Omental fat pad (tissue), 4 donors: ENCODE data around the gene FARP2. TPM values are rescaled to one million over a fixed set of nuclear protein-coding genes. Genes with fewer than 3 reads are reported as not detected.
"Not testable (repeated sequence)": the region's sequence is repeated elsewhere in the genome, so short reads cannot be mapped to it uniquely, and the experiment has no call there.

Source experiments
- ATAC-seq: fragments of 150-250 bp; one replicate; pipeline ENCODE4 v1.9.1; 2016; ENCODE audit warnings: mild to moderate bottlenecking, moderate library complexity; ENCODE audit not compliant: low FRiP score
- DNase-seq: peaks from one replicate; pipeline ENCODE4 v3.0.0-alpha.2; 2019; ENCODE audit warnings: low spot score
- total RNA-seq, 4 donors: library from RNA; depleted of rRNA; stranded (reverse); fragments of >200 nt; gene quantifications; one replicate each; pipeline ENCODE4 v1.1.0, GENCODE V29; 2016
- TF ChIP-seq, protein P1 (sequence below), 3 donors: fragments of 450-650 bp; IDR thresholded peaks; one replicate each; pipeline ENCODE4 v1.5.1; 2016 to 2017; ENCODE audit warnings: antibody characterized with exemption in 3 of 3, mild to moderate bottlenecking in 3 of 3, moderate library complexity in 2 of 3

Gene FARP2
- total RNA-seq, 4 donors from 2014 or later: 27.6 to 65.8 (median 34.1) TPM

DNA sequence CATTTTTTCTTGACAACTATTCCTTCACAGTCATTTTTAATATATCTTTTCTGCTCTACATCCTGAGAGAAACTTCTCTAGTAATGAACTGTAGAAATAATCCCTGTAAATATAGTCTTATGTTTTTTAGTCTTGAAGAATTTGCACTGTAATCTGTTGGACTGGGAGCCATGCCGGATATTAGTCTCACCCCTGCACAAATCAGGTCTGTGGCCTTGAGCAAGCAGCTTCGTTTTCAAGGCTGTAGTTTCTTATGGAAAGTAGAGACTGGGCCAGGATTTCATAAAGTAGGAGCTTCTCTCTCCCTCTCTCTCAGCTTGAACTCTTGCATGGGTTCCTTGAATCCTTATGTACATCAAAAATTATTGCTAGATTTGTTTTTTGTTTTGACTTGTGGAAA, 8.7 kb downstream of the FARP2 start:
- TF ChIP-seq, protein P1, sequence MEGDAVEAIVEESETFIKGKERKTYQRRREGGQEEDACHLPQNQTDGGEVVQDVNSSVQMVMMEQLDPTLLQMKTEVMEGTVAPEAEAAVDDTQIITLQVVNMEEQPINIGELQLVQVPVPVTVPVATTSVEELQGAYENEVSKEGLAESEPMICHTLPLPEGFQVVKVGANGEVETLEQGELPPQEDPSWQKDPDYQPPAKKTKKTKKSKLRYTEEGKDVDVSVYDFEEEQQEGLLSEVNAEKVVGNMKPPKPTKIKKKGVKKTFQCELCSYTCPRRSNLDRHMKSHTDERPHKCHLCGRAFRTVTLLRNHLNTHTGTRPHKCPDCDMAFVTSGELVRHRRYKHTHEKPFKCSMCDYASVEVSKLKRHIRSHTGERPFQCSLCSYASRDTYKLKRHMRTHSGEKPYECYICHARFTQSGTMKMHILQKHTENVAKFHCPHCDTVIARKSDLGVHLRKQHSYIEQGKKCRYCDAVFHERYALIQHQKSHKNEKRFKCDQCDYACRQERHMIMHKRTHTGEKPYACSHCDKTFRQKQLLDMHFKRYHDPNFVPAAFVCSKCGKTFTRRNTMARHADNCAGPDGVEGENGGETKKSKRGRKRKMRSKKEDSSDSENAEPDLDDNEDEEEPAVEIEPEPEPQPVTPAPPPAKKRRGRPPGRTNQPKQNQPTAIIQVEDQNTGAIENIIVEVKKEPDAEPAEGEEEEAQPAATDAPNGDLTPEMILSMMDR (IDR thresholded peaks at IDR 0.05): no peak
- DNase-seq (no peak), ATAC-seq (no peak)

DNA sequence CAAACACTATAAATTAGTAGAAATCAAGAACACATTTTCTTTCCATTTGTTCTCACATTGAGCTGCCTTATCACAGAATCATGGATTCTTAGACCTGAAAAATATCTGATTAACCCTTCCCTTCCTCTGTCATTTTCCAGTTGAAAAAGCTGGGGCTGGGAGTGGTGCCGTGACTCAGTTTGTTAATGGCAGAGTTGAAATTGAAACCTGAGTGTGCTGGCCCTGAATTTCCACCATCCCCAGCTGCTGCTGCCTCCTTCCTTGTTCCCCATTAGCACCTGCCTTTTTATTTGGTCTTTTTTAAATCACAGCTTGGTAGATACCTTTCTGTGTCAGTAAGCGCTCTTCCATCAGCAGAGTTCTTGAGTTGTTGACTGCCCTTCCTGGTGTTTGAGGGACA, 10.6 kb downstream of the FARP2 start:
- DNase-seq: no peak
- TF ChIP-seq, protein P1 (IDR thresholded peaks at IDR 0.05): no peak
- no peak for ATAC-seq

DNA sequence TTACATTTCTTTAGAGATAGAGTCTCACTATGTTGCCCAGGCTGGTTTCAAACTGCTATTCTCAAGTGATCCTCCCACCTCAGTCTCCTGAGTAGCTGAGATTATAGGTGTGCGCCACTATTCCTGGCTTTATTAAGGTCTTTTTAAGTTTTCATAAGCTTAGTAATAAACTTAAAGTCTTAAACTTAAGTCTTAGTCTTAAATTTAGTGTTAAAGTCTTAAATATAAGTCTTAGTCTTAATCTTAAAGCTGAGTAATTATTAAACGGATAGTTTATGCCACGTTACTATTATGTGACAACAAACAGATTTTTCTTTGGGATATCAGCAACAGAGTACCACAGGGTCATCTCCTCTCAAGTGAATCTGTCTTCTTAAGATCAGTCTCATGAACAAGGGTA, 12.6 kb downstream of the FARP2 start:
- ATAC-seq (no peak), DNase-seq (no peak)
- TF ChIP-seq, protein P1 (IDR thresholded peaks at IDR 0.05): no peak

DNA sequence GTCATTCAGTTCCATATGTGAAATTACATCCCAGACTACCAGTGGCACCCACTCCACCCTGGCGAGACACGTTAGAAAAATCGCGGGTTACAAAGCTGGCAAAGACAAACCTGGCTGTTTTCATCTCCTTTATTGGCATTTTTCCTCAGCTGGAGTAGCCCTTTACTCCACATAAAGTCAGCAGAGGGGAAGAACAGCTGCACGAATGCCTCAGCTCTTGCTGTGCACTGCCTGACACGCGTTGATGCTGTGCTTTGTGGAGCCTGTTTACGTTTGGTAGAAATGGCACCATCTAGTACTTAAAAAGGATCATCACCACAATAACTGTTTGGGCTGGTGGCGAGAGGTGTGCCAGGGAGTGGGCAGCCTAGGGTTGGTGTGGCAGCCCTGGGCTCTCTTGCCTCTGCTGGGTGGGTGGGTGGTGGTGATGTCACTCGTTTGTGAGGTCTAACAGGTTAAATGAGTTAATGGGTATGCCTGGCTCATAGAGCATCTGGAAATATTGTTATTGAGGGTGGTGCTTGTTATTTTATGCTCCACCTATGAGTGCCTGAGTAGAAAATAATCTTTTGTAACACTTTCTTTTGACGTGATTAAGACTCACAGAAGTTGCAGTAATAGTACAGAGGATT, 16.4 kb downstream of the FARP2 start:
- ATAC-seq: no peak
- TF ChIP-seq, protein P1 (IDR thresholded peaks at IDR 0.05): no peak
- no peak for DNase-seq

DNA sequence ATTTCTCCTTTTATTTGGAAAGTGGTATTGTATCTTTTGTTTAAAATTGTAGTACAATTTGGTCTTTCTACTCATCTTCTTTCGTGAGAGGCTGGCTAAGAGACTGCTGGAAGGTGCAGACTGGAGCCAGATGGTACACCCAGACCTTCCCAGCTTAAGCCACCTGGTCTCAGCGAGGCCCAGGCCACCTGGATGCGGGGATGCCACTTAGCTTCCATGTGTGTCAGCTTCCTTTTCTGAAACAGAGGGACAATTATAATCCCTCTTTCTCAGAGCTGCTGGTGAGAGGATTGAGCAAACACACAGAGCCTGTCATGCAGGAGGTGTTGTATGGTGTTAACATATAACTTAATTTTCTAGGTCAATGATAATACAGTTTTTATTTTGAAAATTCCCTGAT, 17.4 kb downstream of the FARP2 start:
- DNase-seq (no peak), ATAC-seq (no peak)
- TF ChIP-seq, protein P1 (IDR thresholded peaks at IDR 0.05): no peak

DNA sequence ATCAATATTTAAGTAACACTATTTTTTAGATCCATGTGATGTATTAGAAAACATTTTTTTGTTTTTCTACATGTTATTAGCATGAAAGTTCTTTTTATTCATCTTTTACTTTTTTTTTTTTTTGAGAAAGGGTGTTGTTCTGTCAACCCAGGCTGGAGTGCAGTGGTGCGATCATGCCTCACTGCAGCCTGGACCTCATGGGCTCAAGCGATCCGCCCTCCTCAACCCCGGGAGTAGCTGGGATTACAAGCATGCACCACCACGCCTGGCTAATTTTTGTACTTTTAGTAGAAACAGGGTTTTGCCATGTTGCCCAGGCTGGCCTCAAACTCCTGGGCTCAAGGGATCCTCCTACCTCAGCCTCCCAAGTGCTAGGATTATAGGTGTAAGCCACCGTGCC, 17.8 kb downstream of the FARP2 start:
- not testable (repeated sequence) for DNase-seq

DNA sequence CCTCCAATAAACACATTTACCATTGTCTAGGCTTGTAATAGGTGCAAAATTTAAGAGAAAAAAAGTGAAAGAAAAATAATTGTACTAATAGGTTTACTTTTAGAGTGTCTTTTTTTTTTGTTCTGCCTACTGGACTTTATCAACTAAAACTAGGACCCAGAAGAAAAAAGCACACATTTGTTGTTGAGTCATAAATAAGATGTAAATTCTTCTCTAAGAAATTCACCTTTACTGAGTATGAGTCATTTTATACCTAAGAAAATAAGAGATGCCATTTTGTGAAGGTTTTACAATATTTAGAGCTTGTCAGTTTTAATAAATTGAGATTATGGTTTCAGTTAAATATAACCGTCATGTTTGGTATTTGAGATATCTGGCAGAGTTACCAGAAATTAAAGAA, 19.2 kb downstream of the FARP2 start:
- no peak for DNase-seq
- ATAC-seq: no peak
- TF ChIP-seq, protein P1 (IDR thresholded peaks at IDR 0.05): no peak

More for the DNA sequence above, 17.8 kb downstream of the FARP2 start:
- not testable (repeated sequence) for ATAC-seq
